Pancreas (tissue), 10 donors: ENCODE measurements around the gene FAF1. TPM values are rescaled to one million over a fixed set of nuclear protein-coding genes. Genes with fewer than 3 reads are reported as not detected.

Source experiments
- ATAC-seq, 4 donors: fragments of 200-7000 bp; cut with Tn5 transposase; one replicate each; pipeline versions ENCODE4 v1.8.0 to v1.9.1; 2020; ENCODE audit warnings: mild to moderate bottlenecking in 4 of 4, moderate library complexity in 4 of 4
- DNase-seq, 6 donors: peaks; one replicate each; pipeline ENCODE4 v3.0.0-alpha.2; 2020
- FAIRE-seq: peaks from 2 replicates; lab custom pipeline; 2012; peaks lifted over from hg19 to GRCh38; lab: Jason Lieb, UNC
- H3K27ac ChIP-seq, 4 donors: fragments of 200-600 bp; sonication (generic); 1 replicate in 3 of 4; 2 replicates in 1 of 4; pipeline versions ENCODE4 v1.5.0 to v1.8.0; 2020
- H3K27me3 ChIP-seq, 4 donors: fragments of 200-600 bp; one replicate each; pipeline ENCODE4 v1.8.0; 2021
- H3K36me3 ChIP-seq, 3 donors: fragments of 200-600 bp; sonication (generic) in 1 of 3; one replicate each; pipeline versions ENCODE4 v1.5.0 to v1.8.0; 2020 to 2021
- H3K4me1 ChIP-seq, 3 donors: fragments of 200-600 bp; one replicate each; pipeline ENCODE4 v1.8.0; 2021
- H3K4me3 ChIP-seq, 4 donors: fragments of 200-600 bp; sonication (generic) in 2 of 4; one replicate each; pipeline versions ENCODE4 v1.5.0 to v1.8.0; 2020 to 2021
- H3K9me3 ChIP-seq, 4 donors: fragments of 200-600 bp; one replicate each; pipeline ENCODE4 v1.8.0; 2021
- CTCF ChIP-seq, 4 donors: fragments of 200-600 bp; sonication (generic) in 3 of 4; IDR thresholded peaks; one replicate each; pipeline versions ENCODE4 v1.5.0 to v1.8.0; 2021; ENCODE audit warnings: antibody characterized with exemption in 4 of 4
- WGBS, 2 donors: extraction: QIAGEN DNeasy Blood & Tissue Kit; methylation state at CpG; one replicate each; pipeline ENCODE4 v1.1.7; 2013; 5-methylcytosine and 5-hydroxymethylcytosine counted together
- intact Hi-C, 3 donors: fragments of 100-400 bp; cut with DNase I; formaldehyde crosslinking; loops; one replicate each; pipeline versions ENCODE4 v1.11.1 to v1.14.2; 2022
- polyA plus RNA-seq, 2 donors: library from polyadenylated mRNA; stranded (reverse); fragments of 200-250 nt; gene quantifications; one replicate each; pipeline ENCODE4 v1.2.3, GENCODE V29; 2013
- total RNA-seq, 6 donors: library from RNA; stranded (reverse); fragmentation: NEBNext Ultra II Directional in 4 of 6; extraction: Animal tissue kit (Norgen Biotek cat#: 25700) in 4 of 6; gene quantifications; one replicate each; pipeline versions ENCODE4 v1.2.1 to v1.2.4, GENCODE V29; 2021 to 2023
- donor health status: healthy with polysubstance abuse.
- donor health status: DM: no; HTN: no; CAD: no; lungs with moderate emphysema.
- donor health status: DM: no; HTN: no; CAD: no.
- donor health status: control.
- donor health status: control.
- donor health status: Bipolar disorder and iron deficiency.
- donor health status: DM: yes; HTN: yes; CAD: no.
- donor health status: DM: no; HTN: no; CAD: no.
- donor health status: DM: no; HTN: no; CAD: no.
- donor health status: DM: yes; HTN: yes; CAD: no.

Gene FAF1
- total and polyA plus RNA-seq, 8 donors, result 13.9 to 46.6 (median 37.6) TPM

- no peak for TF ChIP-seq CTCF (IDR thresholded peaks at IDR 0.05)
- 96 to 97% methylated on average over 2 of the region's 2 CpGs for WGBS, 2 donors
- ATAC-seq, result no peak
- Histone ChIP-seq H3K27ac (no peak overlapping the region), H3K36me3 (no peaks in the 10 kb centered on the region), H3K27me3 (no peaks in the 10 kb centered on the region), H3K9me3 (no peaks in the 10 kb centered on the region), H3K4me3 (no peak overlapping the region), H3K4me1 (no peaks in the 10 kb centered on the region)
- intact Hi-C loops, result no loop called here
- no peak for FAIRE-seq
- DNase-seq, result no peak
These were observed 457.9 kb downstream of the FAF1 start for GRCh38 chr1:50502147-50502546.

GRCh38 chr1:50497007-50497406, 463.1 kb downstream of the FAF1 start:
- Histone ChIP-seq H3K36me3 (no peaks in the 10 kb centered on the region), H3K27me3 (no peaks in the 10 kb centered on the region), H3K4me1 (no peaks in the 10 kb centered on the region), H3K27ac (no peak overlapping the region), H3K4me3 (no peak overlapping the region), H3K9me3 (no peaks in the 10 kb centered on the region)
- DNase-seq, result no peak
- intact Hi-C loops, result no loop called here
- 97 to 100% methylated on average over 1 of the region's 1 CpG for WGBS, 2 donors
- ATAC-seq, result no peak
- no peak for FAIRE-seq
- no peak for TF ChIP-seq CTCF (IDR thresholded peaks at IDR 0.05)

- Histone ChIP-seq H3K4me3 (no peak overlapping the region), H3K27ac (no peak overlapping the region), H3K9me3 (no peaks in the 10 kb centered on the region), H3K27me3 (no peaks in the 10 kb centered on the region), H3K36me3 (no peaks in the 10 kb centered on the region), H3K4me1 (no peaks in the 10 kb centered on the region)
- DNase-seq, result no peak
- TF ChIP-seq CTCF (IDR thresholded peaks at IDR 0.05), result no peak
- FAIRE-seq, result no peak
- intact Hi-C loops, result no loop called here
- WGBS, 2 donors, result 77 to 82% methylated on average over 2 of the region's 2 CpGs
- ATAC-seq, result no peak
These were observed 466.4 kb downstream of the FAF1 start for GRCh38 chr1:50493710-50494109.

GRCh38 chr1:50492142-50492541, 467.9 kb downstream of the FAF1 start:
- ATAC-seq, result no peak
- Histone ChIP-seq H3K4me1 (no peaks in the 10 kb centered on the region), H3K27me3 (no peaks in the 10 kb centered on the region), H3K4me3 (no peak overlapping the region), H3K9me3 (no peaks in the 10 kb centered on the region), H3K27ac (no peak overlapping the region), H3K36me3 (no peaks in the 10 kb centered on the region)
- 89 to 98% methylated on average over 1 of the region's 1 CpG for WGBS, 2 donors
- DNase-seq, result no peak
- intact Hi-C loops, result no loop called here
- no peak for FAIRE-seq
- TF ChIP-seq CTCF (IDR thresholded peaks at IDR 0.05), result no peak

GRCh38 chr1:50491142-50491541, 468.9 kb downstream of the FAF1 start:
- DNase-seq (no peak), FAIRE-seq (no peak), ATAC-seq (no peak)
- Histone ChIP-seq H3K27me3 (no peaks in the 10 kb centered on the region), H3K27ac (no peak overlapping the region), H3K4me3 (no peak overlapping the region), H3K4me1 (no peaks in the 10 kb centered on the region), H3K9me3 (no peaks in the 10 kb centered on the region), H3K36me3 (peaks cover 0 to 4% (median 0%) of the 10 kb centered on the region in 3 donors)
- TF ChIP-seq CTCF (IDR thresholded peaks at IDR 0.05), result no peak
- intact Hi-C loops, result no loop called here
